GM21381 (cell line): Measurements from ENCODE around the gene OR5V1.
"Not testable (repeated sequence)": the region's sequence is repeated elsewhere in the genome, so short reads cannot be mapped to it uniquely, and the experiment has no call there.

Experiments
- ATAC-seq: cut with Tn5 transposase; IDR thresholded peaks from one replicate; pipeline ENCODE4 v1.9.1; 2021; ENCODE audit warnings: mild to moderate bottlenecking, moderate library complexity; ENCODE audit not compliant: unreplicated experiment

The OR5V1 gene

GRCh38 chr6:29368765-29369164 is at the start of gene OR5V1:
OR5V1 (minus strand) TSS chr6:29368865; CDS start chr6:29356195, 12,670 bp downstream.
- no peak for ATAC-seq

- no peak for ATAC-seq
Measured at GRCh38 chr6:29414588-29414987, 45.9 kb upstream of the OR5V1 start, which contains the start of gene OR12D1. OR12D1 (plus strand) TSS chr6:29414928.

- ATAC-seq: no peak
Measured at GRCh38 chr6:29403801-29404200, 35.1 kb upstream of the OR5V1 start.

- ATAC-seq: no peak
Measured at GRCh38 chr6:29399525-29399924, 30.9 kb upstream of the OR5V1 start.

GRCh38 chr6:29395331-29395730 is 26.7 kb upstream of the OR5V1 start, which contains the start of gene OR12D2:
OR12D2 (plus strand) TSS chr6:29395631; CDS start chr6:29396700, 1,069 bp downstream.
- ATAC-seq: no peak

GRCh38 chr6:29388533-29388932 is 19.9 kb upstream of the OR5V1 start:
- no peak for ATAC-seq

- ATAC-seq: no peak
Measured at GRCh38 chr6:29376003-29376402, 7.3 kb upstream of the OR5V1 start.

- ATAC-seq: no peak
Measured at GRCh38 chr6:29375191-29375590, 6.5 kb upstream of the OR5V1 start, which contains the start of gene OR12D3. OR12D3 (minus strand) TSS chr6:29375291; CDS start chr6:29375287, 4 bp downstream.

- no peak for ATAC-seq
Measured at GRCh38 chr6:29355603-29356002, 13.1 kb downstream of the OR5V1 start.

- no peak for ATAC-seq
Measured at GRCh38 chr6:29354980-29355379, 13.7 kb downstream of the OR5V1 start.

- not testable (repeated sequence) for ATAC-seq
Measured at GRCh38 chr6:29349348-29349747, 19.3 kb downstream of the OR5V1 start.

GRCh38 chr6:29345380-29345779 is 23.3 kb downstream of the OR5V1 start:
- ATAC-seq: no peak

- ATAC-seq: no peak
Measured at GRCh38 chr6:29336269-29336668, 32.4 kb downstream of the OR5V1 start.

GRCh38 chr6:29332676-29333075 is 36.0 kb downstream of the OR5V1 start:
- no peak for ATAC-seq

GRCh38 chr6:29325777-29326176 is 42.9 kb downstream of the OR5V1 start:
- no peak for ATAC-seq

- ATAC-seq: not testable (repeated sequence)
Measured at GRCh38 chr6:29323332-29323731, 45.3 kb downstream of the OR5V1 start.

GRCh38 chr6:29319931-29320330 is 48.7 kb downstream of the OR5V1 start:
- ATAC-seq: no peak
